Stimulated activated CD8-positive, alpha-beta memory T cell treated with anti-CD3 and anti-CD28 coated beads, Interleukin-7, amount 100 ng/mL, for 1 hour (primary cell): ENCODE data around the gene HDAC6.
"Not testable (repeated sequence)": the region's sequence is repeated elsewhere in the genome, so short reads cannot be mapped to it uniquely, and the experiment has no call there.

Experiments used
- DNase-seq, 2 donors: peaks; one replicate each; pipeline ENCODE4 v3.0.0-alpha.2; 2020; ENCODE audit warnings: low read depth in 2 of 2

The HDAC6 gene

GRCh38 chrX:48789366-48790220 is 12.3 kb upstream of the HDAC6 start:
- DNase-seq = no peak

- no peak for DNase-seq
These were observed 11.4 kb upstream of the HDAC6 start for GRCh38 chrX:48790477-48790876.

GRCh38 chrX:48791063-48791820 is 10.6 kb upstream of the HDAC6 start:
- no peak for DNase-seq

- no peak for DNase-seq
These were observed 9.6 kb upstream of the HDAC6 start for GRCh38 chrX:48792219-48792618.

GRCh38 chrX:48793935-48794334 is 7.9 kb upstream of the HDAC6 start:
- no peak for DNase-seq

GRCh38 chrX:48794340-48794910 is 7.4 kb upstream of the HDAC6 start:
- no peak for DNase-seq

- no peak for DNase-seq
These were observed 6.9 kb upstream of the HDAC6 start for GRCh38 chrX:48794911-48795515.

- no peak for DNase-seq
These were observed 3.5 kb upstream of the HDAC6 start for GRCh38 chrX:48798318-48798717.

- DNase-seq = no peak
These were observed 1.1 kb upstream of the HDAC6 start for GRCh38 chrX:48800574-48801279.

- peak; percentile 6 to 15 for DNase-seq
These were observed 430 bp downstream of the HDAC6 start for GRCh38 chrX:48802089-48802904.

- no peak for DNase-seq
These were observed 986 bp downstream of the HDAC6 start for GRCh38 chrX:48802905-48803200.

- DNase-seq = no peak
These were observed 4.2 kb downstream of the HDAC6 start for GRCh38 chrX:48806081-48806480.

GRCh38 chrX:48813644-48814043 is 11.8 kb downstream of the HDAC6 start:
- DNase-seq = no peak

GRCh38 chrX:48814722-48815121 is 12.9 kb downstream of the HDAC6 start:
- DNase-seq = no peak

- DNase-seq = no peak
These were observed 13.4 kb downstream of the HDAC6 start for GRCh38 chrX:48815266-48815665.

GRCh38 chrX:48816014-48816810 is 14.3 kb downstream of the HDAC6 start:
- DNase-seq = no peak

- DNase-seq = no peak
These were observed 16.2 kb downstream of the HDAC6 start for GRCh38 chrX:48818098-48818497.

GRCh38 chrX:48818866-48819265 is 17.0 kb downstream of the HDAC6 start:
- no peak for DNase-seq

- not testable (repeated sequence) for DNase-seq
These were observed 17.5 kb downstream of the HDAC6 start for GRCh38 chrX:48819394-48819793.

- DNase-seq = no peak
These were observed 21.2 kb downstream of the HDAC6 start for GRCh38 chrX:48823053-48823452.
